DMS153 treated with DMSO at 0.1 percent for 48 hours (cell line): Measurements from ENCODE around the gene OPCML.

ENCODE experiments used
- DNase-seq: peaks from one replicate; lab custom pipeline; 2025; ENCODE audit not compliant: unreplicated experiment; lab: John Stamatoyannopoulos, UW

OPCML gene

DNA sequence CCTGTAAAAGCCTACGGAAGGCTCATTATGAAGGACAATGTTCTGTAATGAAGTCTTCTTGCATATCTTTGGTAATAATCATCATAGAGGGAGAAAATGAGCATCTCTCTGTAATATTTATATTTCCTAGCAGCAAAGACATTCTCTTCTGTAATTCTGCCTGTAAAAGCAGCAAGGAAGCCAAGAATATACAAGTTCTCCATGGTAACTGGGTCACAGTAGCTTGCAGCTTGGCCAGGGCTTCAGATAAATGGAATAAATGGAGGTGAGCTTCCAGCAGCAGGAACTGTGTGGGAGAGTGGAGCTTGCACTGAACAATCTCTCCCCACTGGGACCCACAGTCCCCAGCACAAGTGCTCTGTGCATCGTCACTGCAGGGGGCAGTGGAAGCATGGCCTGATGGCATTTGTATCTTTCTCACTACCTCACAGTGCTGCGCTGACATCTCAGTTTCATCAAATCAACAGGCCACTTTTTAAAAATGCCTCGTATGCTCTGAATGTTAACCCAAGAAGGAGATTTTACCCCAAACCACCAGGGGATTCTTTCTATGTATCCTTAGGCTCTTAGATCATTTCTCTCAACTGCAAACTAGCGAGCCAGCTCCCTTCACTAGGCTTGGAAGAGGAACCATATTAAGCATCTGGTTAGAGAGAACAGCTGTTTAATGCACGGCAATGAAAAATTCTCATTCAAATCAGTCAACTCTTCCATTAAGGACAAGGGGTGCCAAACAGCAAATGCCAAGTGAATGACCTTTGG lies 1059.7 kb downstream of the OPCML start:
- DNase-seq: no peak

DNA sequence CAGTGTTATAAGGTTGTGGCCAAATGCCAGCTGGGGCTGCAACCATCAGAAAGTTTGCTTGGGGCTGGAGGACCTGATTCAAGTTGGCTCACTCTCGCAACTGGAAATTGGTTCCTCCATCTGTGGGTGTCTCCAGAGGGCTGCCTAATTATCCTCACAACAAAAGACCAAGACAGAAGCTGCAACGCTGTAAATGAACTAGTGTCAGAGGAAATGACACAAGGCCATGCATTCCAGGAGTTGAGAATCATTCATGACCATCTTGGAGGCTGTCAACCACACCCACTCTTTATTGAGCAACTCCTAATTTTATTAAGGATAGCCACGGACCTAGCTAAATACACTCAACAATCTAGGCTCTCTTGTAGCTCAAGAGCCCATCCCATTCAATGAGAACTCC lies 1060.8 kb downstream of the OPCML start:
- DNase-seq: no peak

DNA sequence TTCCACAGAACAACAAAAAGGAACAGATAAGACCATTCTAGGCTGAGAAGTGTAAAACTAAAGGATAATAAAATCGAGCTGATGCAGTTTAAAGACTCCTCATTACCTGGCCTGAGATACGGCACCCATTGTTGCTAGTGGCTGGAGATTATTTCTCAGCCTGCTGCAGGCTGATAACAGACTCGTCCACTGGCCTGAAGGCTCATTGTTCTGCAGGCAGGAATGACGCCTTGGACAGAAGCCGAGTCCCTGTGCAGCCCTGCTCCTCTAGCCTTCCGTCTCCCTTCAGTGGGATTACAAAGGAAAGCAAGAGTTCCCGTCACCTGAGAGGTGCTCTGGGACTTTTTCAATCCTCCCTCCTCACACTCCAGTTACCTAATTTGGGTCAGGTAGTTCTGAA lies 1065.3 kb downstream of the OPCML start:
- DNase-seq: no peak

DNA sequence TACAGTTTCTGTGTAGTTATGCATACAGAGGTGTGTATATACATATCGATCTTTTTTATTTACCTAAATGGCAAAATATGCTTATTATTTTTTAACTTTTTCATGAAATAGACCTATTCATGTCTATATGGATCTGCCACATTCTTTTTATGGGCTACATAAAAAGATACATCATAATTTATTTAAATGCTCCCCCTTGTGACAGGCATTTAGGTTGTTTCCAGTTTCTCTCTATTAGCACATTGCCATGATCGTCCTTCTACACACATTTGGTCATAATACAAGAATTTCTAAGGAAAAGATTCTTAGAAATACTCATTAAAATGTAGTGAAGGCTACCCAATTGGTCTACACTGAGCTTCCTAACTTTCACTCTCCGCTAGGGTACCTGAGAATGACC lies 1067.4 kb downstream of the OPCML start:
- no peak for DNase-seq

DNA sequence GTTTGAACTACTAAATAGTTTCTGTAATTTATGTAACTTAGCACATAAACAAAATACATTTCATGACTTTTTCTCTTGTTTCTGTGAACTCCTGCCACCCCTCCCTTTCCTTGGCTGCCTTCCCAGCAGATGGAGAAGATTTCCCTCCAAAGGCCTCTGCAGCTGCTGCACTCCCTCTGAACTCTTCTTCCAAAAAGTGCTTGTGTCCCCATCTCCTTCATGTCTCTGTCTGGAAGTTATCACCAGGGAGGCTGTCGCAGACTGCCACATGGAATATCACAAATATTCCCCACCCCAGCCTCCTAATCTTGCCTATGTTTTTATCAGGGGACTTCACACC lies 1068.3 kb downstream of the OPCML start:
- DNase-seq: no peak

DNA sequence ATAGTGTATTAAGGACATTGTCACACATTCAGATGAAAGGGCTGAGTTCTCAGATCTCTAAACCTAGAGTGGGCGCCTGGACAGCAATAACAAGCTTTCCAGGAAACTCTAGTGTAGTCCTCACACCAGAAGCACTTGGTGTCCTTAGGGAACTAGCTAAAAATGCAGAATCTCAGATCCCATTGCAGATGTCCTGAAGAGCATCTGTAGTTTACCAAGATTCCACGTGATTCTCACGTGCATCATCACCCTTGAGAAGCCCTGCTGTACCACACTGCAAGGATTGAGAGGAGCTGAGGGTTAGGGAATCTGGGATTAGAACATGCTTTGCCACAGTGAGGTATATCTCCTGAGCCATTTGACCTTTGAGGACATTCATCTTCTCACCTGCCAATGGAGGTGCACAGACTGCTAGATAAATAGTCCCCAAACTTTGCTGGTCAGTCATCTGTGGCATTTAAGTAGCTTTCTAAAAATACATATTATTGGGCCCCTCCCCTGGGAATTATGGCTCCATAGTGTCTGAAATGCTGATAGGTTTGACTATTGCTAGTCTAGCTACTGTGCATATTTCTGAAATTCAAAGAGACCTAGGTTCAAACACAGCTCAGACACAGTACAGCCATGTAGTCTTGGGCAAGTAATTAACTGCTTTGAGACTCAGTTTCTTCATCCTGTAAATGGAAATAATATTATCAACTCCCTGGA lies 1068.9 kb downstream of the OPCML start:
- DNase-seq: no peak

DNA sequence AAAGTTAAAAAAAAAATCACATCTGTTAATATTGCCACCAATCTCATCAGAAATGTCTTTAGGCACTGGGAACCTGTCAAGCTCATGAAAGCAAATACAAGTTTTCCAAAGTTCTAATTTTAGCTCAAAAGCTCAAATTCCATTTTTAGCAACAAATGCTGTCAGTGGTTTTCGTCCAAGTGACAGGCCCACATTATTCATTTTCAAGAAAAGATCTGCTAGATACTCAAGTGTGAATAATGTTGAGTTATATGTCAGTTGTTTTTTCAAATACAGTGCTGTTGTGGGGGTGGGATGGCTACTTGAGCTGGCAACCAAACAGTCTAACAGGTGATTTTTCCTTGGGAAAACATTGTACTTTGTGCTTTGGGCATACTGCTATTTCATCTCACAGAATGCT lies 1072.6 kb downstream of the OPCML start:
- DNase-seq: no peak

DNA sequence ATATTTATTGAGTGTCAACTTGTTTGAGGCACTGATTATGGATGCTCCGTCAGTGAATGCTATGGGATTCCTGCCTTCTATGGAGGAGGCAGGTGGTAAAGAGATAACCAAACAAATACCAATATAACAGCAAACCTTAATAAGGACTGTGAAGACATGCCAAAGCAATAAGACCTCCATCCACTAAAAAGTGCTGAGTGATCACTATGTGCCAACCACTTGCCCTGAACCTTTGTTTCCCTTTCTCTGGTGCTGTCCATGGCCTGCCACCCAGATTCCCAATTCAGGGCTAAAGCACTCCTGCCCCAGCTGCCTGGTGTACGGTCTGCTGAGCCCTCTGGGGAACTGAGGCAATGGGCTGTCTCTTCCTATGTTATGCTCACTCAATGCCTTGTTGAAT lies 1074.9 kb downstream of the OPCML start:
- DNase-seq: no peak

DNA sequence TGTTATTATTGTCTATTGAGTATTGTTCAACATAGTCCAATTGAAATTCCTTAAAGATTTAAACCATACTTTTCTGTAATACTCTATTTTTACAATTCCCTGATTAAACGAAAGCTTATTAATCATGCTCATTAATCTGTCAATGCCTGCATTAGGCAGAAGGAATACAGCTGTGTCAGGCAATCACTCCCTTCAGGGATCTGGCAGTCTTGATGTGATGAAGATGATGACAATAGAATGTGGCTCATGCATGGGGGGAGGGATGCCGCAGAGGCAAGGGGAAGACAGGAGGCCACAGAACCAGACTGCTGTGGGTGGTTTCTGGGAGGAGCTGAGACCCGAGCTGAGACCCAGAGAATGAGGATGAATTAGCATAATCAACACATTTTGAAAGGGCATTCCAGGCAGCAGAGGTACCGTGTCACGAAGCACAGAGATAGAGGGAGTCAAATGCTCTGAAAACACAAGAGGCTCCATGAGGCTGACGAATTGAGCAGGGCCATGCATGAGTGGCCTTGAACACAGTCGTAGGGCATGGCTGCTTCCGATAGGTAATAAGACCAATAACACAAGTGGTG lies 1075.5 kb downstream of the OPCML start:
- DNase-seq: no peak

DNA sequence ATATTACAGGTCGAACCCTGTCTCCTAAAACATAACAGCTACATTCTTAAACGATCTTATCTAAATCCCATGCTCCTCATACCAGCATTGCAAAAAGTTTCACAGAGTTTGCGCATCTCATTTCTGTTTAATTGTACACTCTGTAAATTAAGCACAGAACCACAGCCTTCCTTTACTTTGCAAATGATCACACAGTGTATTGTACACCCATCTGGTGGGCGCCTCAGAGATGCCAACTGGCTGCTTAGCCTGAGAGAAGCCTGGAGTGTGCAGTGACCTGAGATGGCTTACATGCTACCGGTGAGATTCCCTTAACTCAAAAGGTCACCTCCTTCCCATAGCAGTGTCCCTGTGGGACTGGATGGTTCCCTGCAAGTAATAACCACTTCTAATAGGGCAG lies 1077.3 kb downstream of the OPCML start:
- no peak for DNase-seq

DNA sequence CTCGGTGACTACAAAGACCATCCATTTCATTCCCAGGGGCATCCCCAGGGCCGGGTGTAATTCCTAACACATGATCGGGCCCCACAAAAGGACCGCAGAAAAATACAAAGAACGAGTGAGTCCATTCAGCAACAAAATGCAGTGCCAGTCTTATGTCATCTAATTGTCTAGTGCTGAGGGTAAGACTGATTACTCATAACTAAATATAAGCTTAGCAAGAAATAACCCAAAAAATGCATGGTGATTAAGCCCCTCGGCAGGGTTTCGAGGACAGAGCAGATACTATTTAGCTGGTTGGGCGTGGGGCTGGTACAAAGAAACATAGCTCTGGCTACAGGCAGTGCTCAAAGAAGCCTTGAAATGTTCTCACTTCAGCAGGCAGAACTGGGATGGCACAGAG lies 1078.9 kb downstream of the OPCML start:
- no peak for DNase-seq

DNA sequence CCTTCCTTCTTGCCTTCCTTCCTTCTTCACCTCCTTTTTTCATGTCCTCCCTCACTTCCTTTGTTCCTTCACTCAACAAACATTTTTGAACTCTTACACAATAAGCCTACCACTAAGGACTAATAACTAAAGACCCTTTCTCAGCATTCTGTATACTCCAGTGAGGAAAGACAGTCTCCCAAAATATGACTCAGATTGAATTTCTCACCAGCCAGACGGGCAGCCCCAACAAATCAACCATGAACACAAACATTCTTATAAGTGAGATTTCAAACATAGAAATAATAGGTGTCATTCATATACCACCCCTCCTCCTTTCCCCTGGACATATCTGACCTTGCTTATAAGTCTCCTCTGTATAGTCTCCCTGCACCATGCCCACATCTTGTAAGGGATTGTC lies 1079.7 kb downstream of the OPCML start:
- no peak for DNase-seq

DNA sequence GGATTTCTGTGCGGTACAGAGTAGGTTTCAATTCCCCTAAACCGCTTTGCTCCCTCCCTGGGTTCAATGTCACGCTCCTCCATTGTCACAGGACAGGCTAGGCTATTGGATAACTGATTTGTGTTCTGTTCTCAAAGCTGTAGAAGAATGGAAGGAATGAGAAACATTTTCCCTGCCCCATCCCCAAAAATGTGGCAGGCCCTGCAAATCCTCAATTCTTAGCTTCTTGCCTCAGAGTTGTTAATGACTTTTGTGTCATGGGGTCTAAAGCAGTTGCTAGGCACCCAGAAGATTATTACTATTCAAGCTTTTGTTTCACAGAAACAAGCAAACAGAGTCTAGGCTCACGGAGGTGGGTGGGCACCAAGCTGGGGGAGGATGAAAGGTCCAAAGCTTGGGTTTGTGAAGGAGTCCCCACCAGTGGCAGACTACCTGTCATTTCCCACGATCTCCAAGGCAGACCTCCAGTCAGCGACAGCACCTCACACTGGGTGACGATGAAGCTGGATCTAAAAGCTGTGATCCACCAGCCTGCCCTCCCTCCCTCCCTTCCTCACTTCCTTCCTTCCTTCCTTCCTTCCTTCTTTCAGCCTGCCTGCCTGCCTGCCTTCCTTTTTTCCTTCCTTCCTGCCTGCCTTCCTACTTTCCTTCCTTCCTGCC lies 1080.2 kb downstream of the OPCML start:
- DNase-seq: no peak

DNA sequence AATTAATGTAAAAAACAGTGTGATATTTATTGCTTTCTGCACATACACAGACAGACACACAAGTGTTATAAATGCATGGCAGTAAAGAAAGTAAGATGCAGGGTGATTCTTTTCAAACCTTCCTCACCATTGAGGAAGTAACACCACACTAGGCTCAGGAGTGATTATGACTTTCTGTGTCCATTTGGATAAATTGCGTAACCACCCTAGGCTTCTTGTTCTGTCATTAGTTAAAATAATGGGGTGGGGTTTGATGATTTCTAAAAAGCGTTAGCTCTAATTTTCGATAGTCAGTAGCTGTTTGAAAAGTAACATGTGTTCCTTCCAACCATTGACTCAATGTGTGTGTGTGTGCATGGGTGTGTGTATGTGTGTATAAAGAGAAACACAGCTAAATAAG lies 1081.7 kb downstream of the OPCML start:
- no peak for DNase-seq

DNA sequence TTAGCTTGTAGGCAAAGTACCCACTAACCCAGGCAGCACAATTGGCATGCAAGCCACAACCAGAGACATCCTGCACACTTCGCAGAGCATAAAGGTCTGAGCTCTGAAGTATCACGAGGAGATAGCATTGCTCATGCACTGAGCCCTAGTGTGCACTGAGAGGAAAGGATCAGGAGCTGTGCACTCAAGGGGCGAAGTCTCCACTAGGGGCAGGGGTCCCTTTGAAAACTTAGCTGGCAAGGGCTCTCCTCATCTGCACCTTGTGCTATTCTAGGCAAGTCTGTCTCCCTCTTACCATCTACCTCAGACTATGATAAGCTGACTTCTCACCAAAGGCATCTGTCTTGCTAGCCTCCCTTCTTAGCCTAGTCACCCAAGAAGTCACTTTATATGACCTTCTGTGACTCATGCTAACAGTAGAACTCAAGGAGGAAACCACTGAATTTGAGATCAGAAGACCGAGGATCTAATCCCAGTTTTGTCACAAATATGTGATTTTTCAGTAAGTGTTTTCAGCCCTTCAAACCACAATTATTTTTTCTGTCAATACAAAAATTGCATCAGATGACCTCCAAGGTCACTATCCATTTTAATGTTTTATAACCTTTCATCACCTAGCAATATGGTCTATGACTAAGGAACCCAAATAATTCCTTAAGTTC lies 1083.8 kb downstream of the OPCML start:
- no peak for DNase-seq

DNA sequence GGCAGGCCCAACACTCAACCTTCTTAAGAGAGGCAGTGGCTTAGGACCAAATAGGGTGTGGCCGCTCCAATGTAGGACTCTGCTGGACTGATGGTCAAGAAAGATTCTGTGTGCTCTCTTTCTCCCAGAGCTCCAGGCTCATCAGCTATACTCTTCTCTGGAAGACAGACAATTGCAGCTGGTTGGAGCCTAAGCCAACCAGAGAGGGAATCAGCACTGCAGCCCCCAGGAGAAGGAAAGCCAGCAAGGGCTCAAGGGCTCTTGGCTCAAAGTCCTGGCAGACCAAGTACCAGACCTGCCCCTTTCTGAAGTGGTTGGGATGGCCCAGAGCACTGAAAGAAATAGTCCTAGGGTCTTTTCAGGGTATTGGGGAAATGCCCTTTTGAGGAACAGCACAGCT lies 1084.5 kb downstream of the OPCML start:
- DNase-seq: no peak

DNA sequence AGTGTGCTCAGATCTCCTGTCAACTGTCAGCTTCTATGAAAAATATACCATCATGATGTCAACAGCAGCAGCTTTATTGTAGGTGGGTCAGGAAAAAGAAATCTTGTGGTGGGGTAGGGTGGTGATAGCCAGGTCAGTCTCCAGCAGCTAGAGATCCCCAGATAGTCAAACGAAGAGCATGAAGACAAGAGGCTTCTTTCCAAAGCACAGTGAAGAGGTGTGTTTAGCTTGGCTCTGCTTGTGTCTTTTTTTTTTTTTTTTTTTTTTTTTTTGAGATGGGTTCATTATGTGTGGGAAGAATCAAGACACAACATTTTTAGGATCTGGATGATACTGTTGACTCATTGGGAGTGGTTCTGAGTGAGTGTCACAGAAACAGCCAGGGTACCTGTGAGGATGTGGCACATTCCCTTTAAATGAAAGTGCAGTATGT lies 1086.4 kb downstream of the OPCML start:
- no peak for DNase-seq

DNA sequence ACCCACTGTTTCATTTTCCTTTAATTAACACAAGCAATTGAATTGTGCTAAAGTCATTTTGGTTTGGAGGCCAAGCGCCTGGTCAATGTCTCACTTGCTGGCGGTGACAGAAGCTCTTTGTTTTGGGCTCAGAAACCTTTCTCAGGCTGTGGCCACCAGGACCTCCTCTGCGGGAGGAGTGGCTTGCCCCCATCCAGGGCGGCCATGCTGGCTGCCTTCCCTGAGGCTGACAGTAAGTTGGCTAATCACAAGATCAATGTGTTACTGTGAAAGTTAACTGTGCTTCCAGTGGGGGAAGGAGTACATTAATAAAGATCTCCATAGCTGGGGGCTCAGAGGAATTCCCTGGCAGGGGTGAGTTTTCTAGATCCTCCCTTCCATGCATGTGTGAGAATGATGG lies 1087.4 kb downstream of the OPCML start:
- DNase-seq: no peak

DNA sequence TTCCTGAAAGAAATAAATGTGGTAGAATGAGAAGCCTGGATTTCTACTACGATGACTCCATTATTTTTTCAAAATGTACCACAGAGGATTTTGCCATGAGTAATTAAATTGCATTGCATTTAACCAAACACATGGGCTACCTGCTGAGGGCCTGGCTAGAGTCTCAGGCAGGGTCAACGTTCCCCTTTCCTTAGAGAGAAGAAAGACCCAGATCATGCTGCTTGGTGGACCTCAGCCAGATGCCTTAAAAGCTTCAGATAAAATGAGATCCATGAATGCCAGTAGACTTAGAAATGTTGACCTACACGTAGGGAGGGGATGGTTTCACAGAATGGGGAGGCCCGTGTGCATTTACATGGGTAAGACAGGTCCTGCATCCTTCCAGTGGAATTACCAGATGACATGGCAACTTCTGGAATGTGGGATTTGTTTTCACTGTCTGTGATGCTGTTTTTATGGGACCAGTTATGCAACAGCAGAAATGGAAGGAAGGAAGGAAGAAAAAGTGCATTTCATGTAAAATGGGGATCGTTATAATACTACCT lies 1092.5 kb downstream of the OPCML start:
- DNase-seq: no peak

DNA sequence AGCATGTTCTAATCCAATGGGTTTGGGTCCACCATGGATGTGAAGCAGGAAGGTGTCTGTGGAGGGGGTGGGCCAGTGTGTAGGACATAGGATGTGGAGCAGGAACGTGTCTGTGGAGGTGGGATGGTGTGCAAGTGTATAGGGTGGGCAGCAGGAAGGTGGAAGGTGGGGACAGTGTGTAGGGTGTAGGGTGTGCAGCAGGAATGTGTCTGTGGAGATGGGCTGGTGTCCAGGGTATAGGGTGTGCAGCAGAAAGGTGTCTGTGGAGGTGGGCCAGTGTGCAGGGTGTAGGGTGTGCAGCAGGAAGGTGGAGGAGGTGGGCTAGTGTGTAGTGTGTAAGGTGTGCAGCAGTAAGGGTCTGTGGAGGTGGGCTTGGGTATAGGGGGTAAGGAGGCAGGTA lies 1093.9 kb downstream of the OPCML start:
- DNase-seq: no peak

DNA sequence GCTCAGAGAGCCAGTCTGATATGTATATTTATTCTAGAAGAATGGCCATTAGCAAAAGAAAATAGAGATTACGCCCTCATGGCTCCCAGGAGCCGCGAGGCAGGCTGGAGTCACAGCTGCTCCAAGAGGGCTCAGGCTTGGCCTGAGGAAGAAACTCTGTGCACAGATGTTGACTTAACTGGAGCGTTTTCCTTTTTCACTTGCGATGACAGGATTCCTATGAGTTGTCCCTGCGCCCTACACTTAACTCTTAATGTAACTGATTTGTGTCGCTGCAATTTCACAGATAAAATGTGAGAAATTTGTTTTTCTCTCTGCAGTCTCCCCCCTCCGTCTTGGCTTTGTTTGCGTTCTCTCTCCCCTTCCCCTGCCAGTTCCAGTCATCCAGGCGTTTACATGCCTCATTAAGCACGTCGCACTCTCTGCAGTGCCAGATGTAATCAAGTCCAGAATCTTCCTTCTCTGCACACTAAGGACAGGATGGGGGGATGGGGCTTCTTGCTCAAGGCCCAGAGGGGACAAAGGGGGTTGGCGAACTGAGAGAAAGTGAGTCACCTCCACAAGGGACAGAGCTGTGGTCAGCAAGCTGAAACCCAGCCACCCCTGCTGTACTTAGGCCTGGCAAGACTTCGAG lies 1101.8 kb downstream of the OPCML start:
- no peak for DNase-seq
